Activated T-cell treated with anti-CD3 and anti-CD28 coated beads for 1 hour (primary cell): ENCODE data around the gene PEX3.
"Not testable (repeated sequence)": the region's sequence is repeated elsewhere in the genome, so short reads cannot be mapped to it uniquely, and the experiment has no call there.

Experiments used
- DNase-seq: peaks from one replicate; pipeline ENCODE4 v3.0.0-alpha.2; 2020; ENCODE audit warnings: low read depth

PEX3 gene

DNA sequence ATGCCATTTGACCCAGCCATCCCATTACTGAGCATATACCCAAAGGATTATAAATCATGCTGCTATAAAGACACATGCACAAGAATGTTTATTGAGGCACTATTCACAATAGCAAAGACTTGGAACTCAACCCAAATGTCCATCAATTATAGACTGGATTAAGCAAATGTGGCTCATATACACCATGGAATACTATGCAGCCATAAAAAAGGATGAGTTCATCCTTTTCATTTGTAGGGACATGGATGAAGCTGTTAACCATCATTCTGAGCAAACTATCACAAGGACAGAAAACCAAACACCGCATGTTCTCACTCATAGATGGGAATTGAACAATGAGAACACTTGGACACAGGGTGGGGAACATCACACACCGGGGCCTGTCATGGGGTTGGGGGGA, 2.7 kb upstream of the PEX3 start:
- not testable (repeated sequence) for DNase-seq

DNA sequence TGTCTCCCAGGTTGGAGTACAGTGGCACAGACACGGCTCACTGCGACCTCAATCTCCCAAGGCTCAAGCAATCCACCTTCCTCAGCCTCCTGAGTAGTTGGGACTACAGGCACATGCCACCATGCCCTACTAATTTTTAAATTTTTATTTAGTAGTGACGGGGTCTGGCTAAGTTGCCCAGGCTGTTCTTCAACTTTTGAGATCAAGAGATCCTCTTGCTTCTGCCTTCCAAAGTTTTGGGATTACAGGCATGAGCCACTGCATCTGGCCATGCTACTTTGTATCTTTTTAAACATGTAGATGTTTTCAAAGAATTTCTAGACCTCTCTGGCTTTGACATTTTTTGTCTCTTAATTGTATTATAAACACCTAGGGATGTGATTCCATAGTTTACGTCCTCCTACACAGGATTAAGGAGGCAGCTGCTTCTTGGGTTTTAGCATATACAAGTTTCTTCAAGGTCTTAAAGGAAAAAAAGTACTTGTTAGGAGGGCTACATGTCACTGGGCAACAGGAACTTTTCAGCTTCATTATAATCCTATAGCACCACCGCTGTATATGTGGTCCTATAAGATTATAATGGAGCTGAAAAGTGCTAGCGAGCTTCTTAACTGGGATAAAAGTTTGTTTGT, 1.4 kb upstream of the PEX3 start:
- no peak for DNase-seq

DNA sequence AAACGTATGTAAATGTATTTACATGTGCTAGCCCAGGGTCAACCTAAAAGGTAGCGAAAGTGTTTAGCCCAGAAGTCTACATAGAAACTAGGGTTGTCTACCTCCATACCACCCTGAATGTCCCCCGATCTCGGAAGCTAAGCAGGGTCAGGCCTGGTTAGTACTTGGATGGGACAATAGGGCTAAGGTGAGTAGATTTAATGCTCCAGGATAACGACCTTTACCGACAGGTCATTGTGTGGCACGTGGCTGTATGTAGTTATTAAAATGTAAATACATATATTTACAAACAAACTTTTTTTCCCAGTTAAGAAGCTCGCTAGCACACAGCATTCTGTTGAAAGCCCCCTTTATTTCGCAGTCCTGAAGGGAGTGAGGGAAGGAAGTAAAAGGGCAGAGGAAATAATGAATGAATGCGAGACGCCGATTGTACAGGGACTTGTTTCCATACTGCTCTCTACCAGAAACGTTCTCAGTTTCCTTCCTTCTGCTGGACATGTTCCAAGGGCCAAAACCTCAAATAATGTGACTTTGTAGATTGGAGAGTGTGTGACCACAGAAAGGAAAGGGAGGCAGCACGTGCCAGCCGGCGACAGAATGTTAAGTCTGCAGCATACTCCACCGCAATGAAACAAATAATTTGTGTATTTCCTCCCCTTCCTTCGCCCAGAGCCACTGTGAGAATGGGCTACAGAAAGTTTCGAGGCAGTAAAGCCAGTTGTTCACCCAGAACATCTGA, 722 bp upstream of the PEX3 start:
- peak; percentile 25 for DNase-seq

DNA sequence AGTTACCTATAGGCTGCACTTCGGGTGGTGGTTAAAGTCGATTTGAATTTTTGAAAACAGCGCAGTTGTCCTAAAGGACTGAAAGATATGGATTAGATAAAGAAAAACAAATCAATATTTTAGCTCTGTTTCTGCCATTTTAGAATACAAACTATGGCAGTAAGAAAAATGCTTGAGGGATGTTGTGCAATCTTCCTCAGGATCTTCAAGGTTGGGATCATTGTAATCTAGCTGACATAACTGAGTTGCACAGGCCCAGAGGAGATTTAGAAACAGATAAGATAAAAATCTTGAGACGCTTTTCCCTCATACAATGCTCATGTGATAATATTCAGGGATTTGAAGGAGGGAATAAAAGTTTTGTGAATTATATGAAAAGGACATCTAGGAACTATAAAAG, 926 bp downstream of the PEX3 start:
- no peak for DNase-seq

DNA sequence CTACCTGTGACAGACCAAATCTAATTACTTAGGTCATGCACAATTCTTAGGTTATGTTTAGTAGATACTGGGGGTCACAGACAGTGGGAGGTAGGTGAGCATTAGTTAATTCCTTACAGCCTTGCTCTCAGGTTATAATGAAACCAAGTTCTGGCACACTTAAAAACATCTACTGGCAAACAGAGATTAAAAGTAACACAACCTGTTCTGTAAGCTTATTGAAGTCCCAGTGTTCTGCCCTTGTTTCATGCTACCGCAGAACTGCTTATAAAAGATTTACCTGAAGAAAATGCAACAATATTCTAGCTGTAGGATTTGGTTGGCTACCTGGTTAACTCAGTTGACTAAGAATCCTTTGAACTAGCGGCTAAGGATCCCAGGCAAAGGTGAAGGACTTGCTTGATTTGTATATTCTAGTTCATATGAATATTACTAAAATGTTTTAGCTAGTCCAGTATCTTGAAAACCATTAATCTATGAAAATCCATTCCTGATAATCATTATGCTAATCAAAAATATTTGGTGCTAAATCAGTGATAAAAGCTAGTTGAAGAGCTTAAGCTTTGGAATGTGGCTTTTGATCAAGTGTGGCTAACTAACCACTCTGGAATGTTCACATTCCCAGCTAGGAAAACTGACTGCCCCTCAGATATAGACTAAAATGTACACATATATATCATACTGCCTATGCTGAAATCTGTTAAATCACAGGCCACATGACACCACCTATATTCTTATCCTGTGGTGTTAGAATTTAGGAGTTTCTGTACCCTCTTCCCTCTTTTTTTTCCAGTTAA, 7.2 kb downstream of the PEX3 start:
- DNase-seq, result no peak

DNA sequence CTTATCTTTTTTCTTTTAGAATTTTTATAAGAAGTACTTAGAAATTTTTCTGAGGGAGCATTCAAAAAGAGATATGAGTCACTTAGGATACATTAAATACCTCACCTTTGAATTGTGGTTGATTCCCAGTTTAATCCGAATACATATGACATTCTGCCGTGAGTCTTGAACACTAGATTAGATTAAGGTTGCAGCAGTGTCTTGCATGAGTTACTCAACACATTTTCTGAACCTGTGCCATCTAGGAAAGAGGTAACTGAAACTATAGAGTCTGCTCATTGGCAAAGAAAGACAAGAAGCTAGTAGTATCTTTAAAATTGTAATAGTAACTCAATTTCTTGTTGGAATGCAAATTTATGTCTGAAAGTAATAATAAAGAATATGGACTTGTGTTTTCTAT, 14.9 kb downstream of the PEX3 start:
- DNase-seq, result no peak

DNA sequence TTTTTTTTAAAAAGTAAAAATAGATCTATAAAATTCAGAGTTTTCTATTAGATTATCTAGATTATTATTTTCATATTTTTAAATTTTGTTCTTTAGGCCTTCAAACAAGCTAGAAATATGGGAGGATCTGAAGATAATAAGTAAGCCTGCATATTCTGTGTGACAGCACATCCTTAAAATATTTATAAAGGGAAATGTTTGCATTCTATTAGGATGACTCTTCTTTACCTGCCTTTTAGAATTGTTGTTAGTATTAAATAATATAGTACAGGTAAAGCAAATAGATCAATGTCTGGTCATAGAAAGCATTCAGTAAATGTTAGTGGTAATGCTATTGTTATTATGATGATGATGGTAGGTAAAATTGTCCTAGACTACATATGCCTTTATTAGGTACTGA, 17.4 kb downstream of the PEX3 start:
- DNase-seq, result no peak

DNA sequence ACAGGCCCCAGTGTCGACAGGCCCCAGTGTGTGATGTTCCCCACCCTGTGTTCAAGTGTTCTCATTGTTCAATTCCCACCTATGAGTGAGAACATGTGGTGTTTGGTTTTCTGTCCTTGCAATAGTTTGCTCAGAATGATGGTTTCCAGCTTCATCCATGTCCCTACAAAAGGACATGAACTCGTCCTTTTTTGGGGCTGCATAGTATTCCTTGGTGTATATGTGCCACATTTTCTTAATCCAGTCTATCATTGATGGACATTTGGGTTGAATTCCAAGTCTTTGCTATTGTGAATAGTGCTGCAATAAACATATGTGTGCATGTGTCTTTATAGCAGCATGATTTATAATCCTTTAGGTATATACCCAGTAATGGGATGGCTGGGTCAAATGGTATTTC, 18.2 kb downstream of the PEX3 start:
- not testable (repeated sequence) for DNase-seq

DNA sequence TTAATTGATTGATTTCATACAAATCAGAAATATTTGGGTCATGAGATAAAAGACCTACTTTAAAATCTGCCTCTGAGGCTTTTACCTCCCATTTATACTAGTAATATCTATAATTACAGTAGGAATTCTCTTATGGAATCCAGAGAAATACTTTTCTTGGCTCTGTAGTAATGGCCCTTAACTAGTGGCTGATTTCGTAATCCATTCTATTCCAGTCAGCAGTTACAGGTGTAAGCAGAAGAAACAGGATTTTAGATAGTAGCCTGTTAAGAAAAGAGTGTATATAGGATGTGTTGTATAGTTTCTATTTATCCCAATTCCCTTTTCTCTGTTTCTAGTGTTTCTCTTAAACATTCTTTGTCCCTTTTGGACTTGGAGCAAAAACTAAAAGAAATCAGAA, 21.2 kb downstream of the PEX3 start:
- no peak for DNase-seq

DNA sequence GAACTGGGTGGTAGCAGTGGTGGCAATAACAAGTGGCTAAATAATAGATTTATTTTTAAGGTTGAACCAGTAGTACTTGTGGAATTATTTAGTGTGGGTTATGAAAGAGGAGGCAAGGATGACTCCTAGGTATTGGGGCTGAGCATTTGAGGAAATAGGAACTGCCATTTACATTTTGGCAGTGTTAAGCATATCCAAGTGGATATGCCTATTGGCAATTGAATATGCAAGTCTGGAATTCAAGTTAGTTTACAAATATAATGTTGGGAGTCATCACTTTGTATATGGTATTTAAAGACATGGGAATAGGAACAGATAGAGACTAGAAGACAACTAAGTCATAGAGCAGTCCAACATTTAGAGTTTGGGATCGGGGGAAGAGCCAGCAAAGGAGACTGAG, 25.9 kb downstream of the PEX3 start:
- DNase-seq, result no peak

DNA sequence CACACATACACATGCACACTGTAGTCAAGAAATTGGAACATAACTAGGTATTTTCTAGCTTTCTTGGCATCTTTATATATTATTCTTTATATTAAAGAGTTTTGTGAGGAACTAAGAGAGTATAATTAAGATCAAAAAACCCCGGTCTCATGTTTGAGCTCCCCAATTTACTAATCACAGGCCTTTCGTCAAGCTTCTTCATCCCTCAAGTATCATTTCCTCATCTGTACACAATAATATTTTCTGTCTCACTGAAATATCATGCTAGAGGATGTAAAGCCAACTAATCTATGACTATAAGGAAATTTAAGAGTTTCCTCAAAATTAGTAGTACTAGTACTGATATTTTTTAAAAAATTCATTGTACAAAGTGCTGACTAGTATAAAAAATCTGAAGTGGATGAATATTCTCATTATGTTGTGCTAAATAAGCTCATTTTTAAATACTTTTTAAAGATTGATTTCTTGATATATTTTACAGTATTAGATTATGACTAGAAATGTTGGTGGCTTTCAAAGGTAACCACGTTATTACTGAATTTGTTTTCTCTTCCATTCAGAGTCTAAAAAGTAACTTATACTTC, 28.0 kb downstream of the PEX3 start:
- DNase-seq, result no peak

DNA sequence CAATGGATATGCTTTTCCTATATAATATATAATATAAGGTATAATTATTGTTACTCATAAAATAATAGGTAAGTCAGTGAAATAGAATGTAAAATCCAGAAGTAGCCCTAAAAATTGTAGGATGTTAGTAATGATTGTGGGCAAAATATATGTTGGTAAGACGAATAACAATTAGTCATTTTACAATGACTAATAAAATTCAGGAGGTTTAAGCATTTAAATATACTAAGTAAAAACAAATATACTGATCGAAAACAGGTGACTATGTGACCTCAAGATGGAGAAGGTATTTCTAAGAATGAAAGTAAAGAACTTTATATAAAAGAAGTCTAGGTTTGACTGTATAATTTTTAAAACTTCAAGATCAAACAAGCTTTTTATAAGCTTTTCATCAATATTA, 32.0 kb downstream of the PEX3 start:
- DNase-seq, result no peak

DNA sequence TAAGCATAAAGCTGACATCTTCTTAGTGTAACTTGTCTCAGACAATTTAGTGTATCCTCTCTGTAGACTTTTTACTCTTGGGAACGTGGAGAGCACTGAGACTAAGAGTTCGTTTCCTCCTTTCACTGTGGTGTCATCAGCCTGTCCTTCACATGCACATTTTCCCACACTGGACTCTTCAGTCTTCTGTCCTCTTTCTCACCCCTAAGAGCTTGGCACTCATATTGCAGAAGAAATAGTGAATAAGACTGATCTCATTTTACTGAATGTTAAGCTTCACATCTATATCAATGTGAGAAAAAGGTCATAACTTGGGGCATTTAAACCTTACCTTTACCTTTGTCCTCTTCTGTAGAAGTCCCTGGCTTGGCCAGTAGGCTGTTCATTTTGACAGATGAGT, 35.4 kb downstream of the PEX3 start:
- no peak for DNase-seq

DNA sequence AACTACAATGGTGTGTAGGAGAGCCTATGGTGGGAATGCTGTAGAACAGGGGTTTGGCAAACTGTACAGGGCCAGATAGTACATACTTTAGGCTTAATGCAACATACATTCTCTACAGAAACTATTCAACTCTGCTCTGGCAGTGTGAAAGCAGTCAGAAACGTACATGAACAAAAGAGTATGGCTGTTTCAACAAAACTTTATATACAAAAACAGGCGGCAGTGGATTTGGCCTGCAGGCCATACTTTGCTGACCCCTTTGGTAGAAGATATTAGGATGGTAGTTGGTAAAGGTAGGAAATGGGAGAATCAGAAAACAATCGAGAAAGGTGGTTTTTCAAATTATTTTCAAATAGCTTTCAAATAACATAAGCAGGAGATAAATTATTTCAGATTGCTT, 36.1 kb downstream of the PEX3 start:
- no peak for DNase-seq

DNA sequence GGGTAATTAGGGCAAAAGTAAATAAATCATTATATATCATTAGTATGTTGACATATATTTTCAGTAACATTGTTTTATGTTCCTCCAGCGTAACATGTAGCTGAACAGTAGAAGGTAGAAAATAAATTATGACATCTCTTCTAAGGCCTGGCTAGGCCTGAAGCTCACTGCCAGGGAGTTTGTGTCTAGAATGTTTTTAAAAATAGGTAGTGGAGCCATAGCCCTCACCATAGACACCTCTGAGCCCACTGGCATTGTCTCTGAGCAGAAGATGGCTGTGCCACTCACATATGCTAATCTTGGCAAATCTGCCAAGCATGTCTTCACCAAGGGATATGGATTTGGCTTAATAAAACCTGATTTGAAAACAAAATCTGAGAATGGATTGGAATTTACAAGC, 39.6 kb downstream of the PEX3 start:
- no peak for DNase-seq

DNA sequence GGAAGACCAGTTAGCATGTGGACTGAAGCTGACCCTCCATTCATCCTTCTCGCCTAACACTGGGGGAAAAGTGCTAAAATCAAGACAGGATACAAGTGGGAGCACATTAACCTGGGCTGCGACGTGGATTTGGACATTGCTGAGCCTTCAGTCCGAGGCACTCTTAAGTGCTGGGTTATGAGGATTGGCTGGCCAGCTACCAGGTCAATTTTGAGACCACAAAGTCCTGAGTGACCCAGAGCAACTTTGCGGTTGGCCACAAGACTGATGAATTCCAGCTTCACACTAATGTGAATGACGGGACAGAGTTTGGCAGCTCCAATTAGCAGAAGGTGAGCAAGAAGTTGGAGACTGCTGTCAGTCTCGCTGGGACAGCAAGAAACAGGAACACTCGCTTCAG, 40.2 kb downstream of the PEX3 start:
- DNase-seq, result no peak

DNA sequence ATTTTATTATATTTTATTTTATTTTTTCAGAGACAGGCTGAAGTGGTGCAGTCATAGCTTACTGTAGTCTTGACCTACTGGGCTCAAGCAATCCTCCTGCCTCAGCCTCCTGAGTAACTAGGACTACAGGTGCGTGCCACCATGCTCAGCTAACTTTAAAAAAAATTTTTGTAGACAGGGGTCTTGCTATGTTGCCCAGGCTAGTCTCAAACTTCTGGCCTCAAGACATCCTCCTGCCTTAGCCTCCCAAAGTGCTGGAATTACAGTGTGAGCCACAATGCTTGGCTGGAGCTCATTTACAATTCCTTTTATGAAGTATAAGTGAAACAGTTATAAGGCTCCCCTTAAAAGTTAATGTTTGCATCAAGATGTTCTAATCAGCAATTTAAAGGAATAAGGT, 46.4 kb downstream of the PEX3 start:
- DNase-seq, result no peak

DNA sequence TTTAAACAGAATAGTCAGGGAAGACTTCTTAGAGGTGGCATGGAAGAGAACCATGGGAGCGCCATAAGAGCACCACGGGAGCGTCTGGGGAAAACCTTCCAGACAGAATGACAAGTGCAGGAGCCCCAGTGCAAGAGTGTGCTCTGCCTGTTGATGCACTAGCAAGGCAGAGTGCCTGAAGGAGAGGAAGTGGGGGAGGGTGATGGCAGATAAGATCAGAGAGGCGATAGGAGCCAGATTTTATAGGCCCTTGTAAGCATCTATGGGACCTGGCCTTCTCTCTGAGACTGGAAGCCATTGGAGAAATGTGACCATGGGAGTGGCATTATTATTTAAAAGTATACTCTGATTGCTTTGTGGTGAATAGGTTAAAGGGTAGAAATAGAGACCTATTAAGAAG, 47.8 kb downstream of the PEX3 start:
- DNase-seq, result no peak

DNA sequence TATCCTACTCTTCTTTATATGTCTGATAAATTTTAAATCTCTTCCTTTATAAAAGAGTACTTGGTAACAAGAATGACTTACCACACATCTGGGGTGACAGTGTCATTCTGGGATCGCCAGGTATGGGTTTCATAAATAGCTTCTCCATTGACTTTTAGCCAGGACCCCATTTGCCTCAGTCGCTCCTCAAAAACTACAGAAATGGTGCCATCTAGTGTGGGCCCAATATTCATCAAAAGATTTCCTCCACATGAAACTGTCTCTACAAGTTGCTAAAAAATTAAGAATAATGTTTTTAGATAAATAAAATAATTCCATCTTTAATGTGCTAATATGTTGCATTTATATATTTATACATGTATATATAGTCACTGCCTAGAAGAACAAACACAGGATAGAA, 51.2 kb downstream of the PEX3 start:
- no peak for DNase-seq

DNA sequence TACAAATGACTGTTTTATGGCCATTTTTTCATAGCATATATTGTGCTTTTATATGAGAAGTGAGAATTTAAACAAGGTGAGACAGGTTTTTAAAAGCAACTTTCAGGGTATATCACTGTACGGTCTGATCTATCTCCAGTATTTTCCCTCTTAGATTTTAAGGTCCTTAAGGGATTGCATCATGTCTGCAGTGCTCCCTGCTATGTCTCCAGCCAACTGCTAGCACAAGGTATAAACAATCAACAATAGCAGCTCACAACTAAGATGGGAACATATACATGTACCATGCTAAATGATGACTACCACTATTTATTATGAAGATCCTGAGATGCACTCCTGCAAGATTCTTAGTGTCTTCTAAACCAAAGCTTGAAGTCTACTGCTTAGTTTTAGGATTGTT, 53.8 kb downstream of the PEX3 start:
- DNase-seq, result no peak

DNA sequence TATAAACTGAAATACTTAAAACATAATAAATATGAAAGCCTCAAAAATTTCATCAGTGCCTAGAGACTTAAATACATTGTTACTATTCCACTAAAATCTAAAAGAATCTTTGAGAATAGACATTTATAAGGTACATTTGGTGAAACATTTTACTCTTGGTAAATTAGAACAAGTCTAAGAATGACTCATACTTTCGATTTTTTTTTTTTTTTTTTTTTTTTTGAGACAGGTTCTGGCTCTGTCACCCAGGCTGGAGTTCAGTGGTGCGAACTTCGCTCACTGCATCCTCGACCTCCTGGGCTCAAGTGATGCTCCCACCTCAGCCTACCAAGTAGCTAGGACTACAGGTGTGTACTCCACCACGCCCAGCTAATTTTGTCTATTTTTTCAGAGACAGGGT, 54.5 kb downstream of the PEX3 start:
- DNase-seq, result no peak

DNA sequence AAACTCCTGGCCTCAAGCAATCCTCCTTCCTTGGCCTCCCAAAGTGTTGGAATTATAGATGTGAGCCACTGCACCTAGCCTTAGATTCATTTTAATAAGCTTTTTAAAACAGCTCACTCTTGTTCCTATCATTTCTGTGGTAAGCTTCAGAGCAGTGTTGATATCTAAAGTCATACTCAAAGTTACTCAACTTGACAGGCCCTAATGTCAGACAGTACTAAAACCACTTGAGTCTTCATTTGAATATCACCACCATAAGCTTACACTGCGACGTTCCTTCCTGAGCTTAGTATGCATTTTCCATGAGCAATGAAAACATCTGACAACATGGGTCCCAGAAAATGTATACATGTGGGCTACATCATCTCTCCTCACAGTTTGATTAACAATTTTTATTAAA, 54.9 kb downstream of the PEX3 start:
- DNase-seq, result no peak

DNA sequence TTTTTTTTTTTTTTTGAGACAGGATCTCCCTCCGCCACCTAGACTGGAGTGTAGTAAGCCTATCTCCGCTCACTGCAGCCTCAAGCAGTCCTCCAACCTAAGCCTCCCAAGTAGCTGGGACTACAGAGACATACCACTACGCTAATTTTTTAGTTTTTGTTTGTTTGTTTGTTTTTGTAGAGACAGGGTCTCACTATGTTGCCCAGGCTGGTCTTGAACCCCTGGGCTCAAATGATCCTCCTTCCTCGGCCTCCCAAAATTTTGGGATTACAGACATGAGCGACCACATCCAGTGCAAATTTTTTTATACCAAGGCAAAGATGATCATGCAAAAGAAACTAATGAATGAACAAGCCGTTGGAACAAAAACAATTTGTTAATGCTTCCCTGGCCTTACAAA, 55.6 kb downstream of the PEX3 start:
- DNase-seq, result no peak
